ENCODE results near the gene TAC4. TPM values are rescaled to one million over a fixed set of nuclear protein-coding genes. Genes with fewer than 3 reads are reported as not detected.
A peak's percentile ranks its signal among the peaks of the same experiment; 100 is the strongest.

The TAC4 gene
- total and polyA plus RNA-seq, 7 donors: not detected

- intact Hi-C loops (cut with DNase I): loop anchor here in 1 of 2 donors (5.0 kb wide), 1 partner anchor 115 kb away; the partner anchor contains the start of gene DLX3
- WGBS, 3 donors: 34 to 40% (median 39%) methylated on average over 7 of the region's 7 CpGs
- H3K27me3 ChIP-seq (ENCODE audit: insufficient read depth in 3 of 3, low read length in 2 of 3): peaks cover 0 to 39% (median 6%) of the 10 kb centered on the region in 3 donors
These were observed 34.6 kb upstream of the TAC4 start for GRCh38 chr17:49882434-49882833.

GRCh38 chr17:49881054-49881402 lies 33.2 kb upstream of the TAC4 start:
- 26 to 29% (median 28%) methylated on average over 3 to 5 of the region's 5 CpGs for WGBS, 3 donors
- Histone ChIP-seq H3K9me3 (no peaks in the 10 kb centered on the region), H3K27ac (no peak overlapping the region), H3K4me1 (peaks cover 7% of the 10 kb centered on the region), H3K4me3 (no peak overlapping the region), H3K36me3 (ENCODE audit: insufficient read depth in 1 of 2, low read depth in 1 of 2) (no peaks in the 10 kb centered on the region), H3K27me3 (ENCODE audit: insufficient read depth in 3 of 3, low read length in 2 of 3) (peaks cover 0 to 35% (median 5%) of the 10 kb centered on the region in 3 donors)
- ATAC-seq (no peak), DNase-seq (no peak)
- intact Hi-C loops (cut with DNase I): loop anchor here (2.0 to 5.0 kb wide), 2 partner anchors 116 kb away; partner anchors contain the start of gene DLX3 (in 1 of the 2)
- TF ChIP-seq CTCF (IDR thresholded peaks at IDR 0.05): no peak

More at GRCh38 chr17:49882434-49882833, 34.6 kb upstream of the TAC4 start:
- Histone ChIP-seq H3K4me1 (peaks cover 7% of the 10 kb centered on the region), H3K27ac (no peak overlapping the region), H3K9me3 (no peaks in the 10 kb centered on the region), H3K4me3 (no peak overlapping the region), H3K36me3 (ENCODE audit: insufficient read depth in 1 of 2, low read depth in 1 of 2) (no peaks in the 10 kb centered on the region)
- ATAC-seq (no peak), DNase-seq (no peak)
- no peak for TF ChIP-seq CTCF (IDR thresholded peaks at IDR 0.05)

GRCh38 chr17:49880291-49881053 lies 32.6 kb upstream of the TAC4 start:
- TF ChIP-seq CTCF (IDR thresholded peaks at IDR 0.05): peak; percentile 96
- ATAC-seq (peak; percentile 91 to 98 (median 96)), DNase-seq (peak; percentile 71 to 86)
- Histone ChIP-seq H3K36me3 (ENCODE audit: insufficient read depth in 1 of 2, low read depth in 1 of 2) (no peaks in the 10 kb centered on the region), H3K4me1 (peaks cover 7% of the 10 kb centered on the region), H3K27me3 (ENCODE audit: insufficient read depth in 3 of 3, low read length in 2 of 3) (peaks cover 0 to 35% (median 5%) of the 10 kb centered on the region in 3 donors), H3K27ac (no peak overlapping the region), H3K9me3 (no peaks in the 10 kb centered on the region), H3K4me3 (no peak overlapping the region)
- intact Hi-C loops (cut with DNase I): loop anchor here (2.0 to 5.0 kb wide), 2 partner anchors 116 to 117 kb away; partner anchors contain the start of gene DLX3 (in 1 of the 2)
- 5 to 6% (median 5%) methylated on average over 39 to 41 of the region's 41 CpGs for WGBS, 3 donors

GRCh38 chr17:49878931-49879904 lies 31.3 kb upstream of the TAC4 start:
- DNase-seq (no peak), ATAC-seq (no peak)
- 57 to 64% (median 57%) methylated on average over 14 of the region's 14 CpGs for WGBS, 3 donors
- H3K9me3 ChIP-seq: no peaks in the 10 kb centered on the region
- peaks cover 0 to 26% (median 2%) of the 10 kb centered on the region in 3 donors for H3K27me3 ChIP-seq (ENCODE audit: insufficient read depth in 3 of 3, low read length in 2 of 3)
- H3K27ac ChIP-seq: no peak overlapping the region
- H3K4me1 ChIP-seq: peaks cover 7% of the 10 kb centered on the region
- TF ChIP-seq CTCF (IDR thresholded peaks at IDR 0.05): no peak
- intact Hi-C loops (cut with DNase I): no loop called here
- H3K36me3 ChIP-seq (ENCODE audit: insufficient read depth in 1 of 2, low read depth in 1 of 2): no peaks in the 10 kb centered on the region
- H3K4me3 ChIP-seq: no peak overlapping the region

All from psoas muscle (tissue), 8 donors.